C4-2B (cell line): Measurements from ENCODE around the gene OTC.

ENCODE experiments used
- ZFX ChIP-seq: fragments of 450-650 bp; IDR thresholded peaks from 2 replicates; pipeline ENCODE4 v1.6.1; 2017
- TF ChIP-seq, protein P1 (sequence below): fragments of 450-650 bp; conservative IDR thresholded peaks from 2 replicates; pipeline ENCODE4 v1.5.1; 2017; ENCODE audit warnings: mild to moderate bottlenecking

DNA sequence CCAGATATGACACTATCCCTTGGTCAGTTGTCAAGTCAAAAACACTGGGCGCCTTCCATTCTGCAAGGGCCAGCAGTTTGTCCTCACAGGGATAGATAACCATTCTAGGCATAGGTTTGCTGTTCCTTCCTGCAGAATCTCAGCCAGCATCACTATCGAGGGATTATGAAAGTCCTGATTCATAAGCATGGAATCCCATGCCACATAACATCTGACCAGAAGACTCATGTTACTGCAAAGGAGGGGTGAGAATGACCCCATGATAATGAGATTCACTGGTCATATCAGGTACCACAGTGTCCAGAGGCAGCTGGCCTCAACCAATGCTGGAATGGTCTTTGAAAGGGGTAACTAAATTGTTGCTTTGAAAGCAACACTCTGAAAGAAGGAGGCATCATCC lies 84.7 kb downstream of the OTC start:
- TF ChIP-seq, protein P1, sequence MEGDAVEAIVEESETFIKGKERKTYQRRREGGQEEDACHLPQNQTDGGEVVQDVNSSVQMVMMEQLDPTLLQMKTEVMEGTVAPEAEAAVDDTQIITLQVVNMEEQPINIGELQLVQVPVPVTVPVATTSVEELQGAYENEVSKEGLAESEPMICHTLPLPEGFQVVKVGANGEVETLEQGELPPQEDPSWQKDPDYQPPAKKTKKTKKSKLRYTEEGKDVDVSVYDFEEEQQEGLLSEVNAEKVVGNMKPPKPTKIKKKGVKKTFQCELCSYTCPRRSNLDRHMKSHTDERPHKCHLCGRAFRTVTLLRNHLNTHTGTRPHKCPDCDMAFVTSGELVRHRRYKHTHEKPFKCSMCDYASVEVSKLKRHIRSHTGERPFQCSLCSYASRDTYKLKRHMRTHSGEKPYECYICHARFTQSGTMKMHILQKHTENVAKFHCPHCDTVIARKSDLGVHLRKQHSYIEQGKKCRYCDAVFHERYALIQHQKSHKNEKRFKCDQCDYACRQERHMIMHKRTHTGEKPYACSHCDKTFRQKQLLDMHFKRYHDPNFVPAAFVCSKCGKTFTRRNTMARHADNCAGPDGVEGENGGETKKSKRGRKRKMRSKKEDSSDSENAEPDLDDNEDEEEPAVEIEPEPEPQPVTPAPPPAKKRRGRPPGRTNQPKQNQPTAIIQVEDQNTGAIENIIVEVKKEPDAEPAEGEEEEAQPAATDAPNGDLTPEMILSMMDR = no peak
- TF ChIP-seq ZFX = no peak
